OCI-LY7 (cell line): ENCODE results near the gene POLR2M. TPM values are rescaled to one million over a fixed set of nuclear protein-coding genes. Genes with fewer than 3 reads are reported as not detected.

Source experiments
- BruUV-seq: library from RNA; stranded (reverse); fragments of 400-500 nt; replicated peaks from 2 replicates; lab custom pipeline; 2021; lab: Mats Ljungman, UMichigan
- CTCF ChIA-PET: fragments of 300-600 bp; sonication (Branson Sonifier 250); formaldehyde crosslinking; loops from one replicate; lab custom pipeline; 2022; ENCODE audit warnings: antibody characterized with exemption; ENCODE audit not compliant: unreplicated experiment; lab: Charles Lee
- POLR2A ChIA-PET: fragments of 300-600 bp; sonication (Branson Sonifier 250); formaldehyde crosslinking; loops from one replicate; lab custom pipeline; 2022; ENCODE audit warnings: antibody characterized with exemption; lab: Charles Lee
- DNase-seq: peaks from one replicate; pipeline ENCODE4 v3.0.0-alpha.2; 2015; ENCODE audit warnings: low spot score
- H2AFZ ChIP-seq: fragments of 200-600 bp; sonication (generic), shearing (Covaris generic); 2 replicates; pipeline ENCODE4 v1.6.1; 2014; ENCODE audit warnings: mild to moderate bottlenecking, antibody characterized with exemption, low read length, moderate library complexity
- H3K27ac ChIP-seq: fragments of 200-600 bp; sonication (generic); 2 replicates; pipeline ENCODE4 v1.5.1; 2014; ENCODE audit warnings: mixed run types, low read depth, mild to moderate bottlenecking, moderate library complexity, low read length, inconsistent platforms; ENCODE audit not compliant: poor library complexity, severe bottlenecking
- H3K36me3 ChIP-seq: fragments of 200-600 bp; sonication (generic); 2 replicates; pipeline ENCODE4 v1.6.1; 2014; ENCODE audit warnings: mild to moderate bottlenecking, antibody characterized with exemption, low read length, moderate library complexity, mixed read lengths; ENCODE audit not compliant: insufficient read depth
- H3K4me1 ChIP-seq: fragments of 200-600 bp; sonication (generic); 2 replicates; pipeline ENCODE4 v1.5.1; 2014; ENCODE audit warnings: mild to moderate bottlenecking, low read length; ENCODE audit not compliant: insufficient read depth, poor library complexity, severe bottlenecking
- H3K4me2 ChIP-seq: fragments of 200-600 bp; sonication (generic); 2 replicates; pipeline ENCODE4 v1.6.1; 2014; ENCODE audit warnings: mild to moderate bottlenecking, low read length
- H3K4me3 ChIP-seq: fragments of 200-600 bp; sonication (generic); 2 replicates; pipeline ENCODE4 v1.5.1; 2014; ENCODE audit warnings: mild to moderate bottlenecking, low read depth, low read length; ENCODE audit not compliant: poor library complexity, severe bottlenecking
- H3K79me2 ChIP-seq: fragments of 200-600 bp; sonication (generic); 2 replicates; pipeline ENCODE4 v1.6.1; 2016; ENCODE audit warnings: low read depth, mild to moderate bottlenecking, low read length, moderate library complexity, mixed read lengths; ENCODE audit not compliant: insufficient read depth
- H3K9me2 ChIP-seq: fragments of 200-600 bp; sonication (generic); 2 replicates; pipeline ENCODE4 v1.6.1; 2016; ENCODE audit warnings: mild to moderate bottlenecking, low read length, mixed read lengths; ENCODE audit not compliant: insufficient read depth
- H3K9me3 ChIP-seq: fragments of 200-600 bp; sonication (generic); 2 replicates; pipeline ENCODE4 v1.6.1; 2014; ENCODE audit warnings: mild to moderate bottlenecking, mixed run types, low read length, mixed read lengths
- H4K20me1 ChIP-seq: fragments of 200-600 bp; sonication (generic); 2 replicates; pipeline ENCODE4 v1.6.1; 2014; ENCODE audit warnings: mild to moderate bottlenecking, antibody characterized with exemption, low read length, moderate library complexity, mixed read lengths; ENCODE audit not compliant: insufficient read depth
- CTCF ChIP-seq: fragments of 200-600 bp; sonication (generic); conservative IDR thresholded peaks from 2 replicates; pipeline ENCODE4 v1.5.1; 2014; ENCODE audit warnings: mild to moderate bottlenecking, antibody characterized with exemption, low read length, moderate library complexity, mixed read lengths
- EZH2phosphoT487 ChIP-seq: fragments of 200-600 bp; sonication (generic); IDR thresholded peaks from 2 replicates; pipeline ENCODE4 v1.6.1; 2018; ENCODE audit warnings: low read depth, borderline replicate concordance, mild to moderate bottlenecking, mixed run types, antibody characterized with exemption, low read length, moderate library complexity, mixed read lengths
- intact Hi-C: fragments of 100-400 bp; cut with micrococcal nuclease; formaldehyde crosslinking; loops from one replicate; pipeline ENCODE4 v1.10.0; 2022; ENCODE audit not compliant: unreplicated experiment
- total RNA-seq, 2 experiments: library from RNA; depleted of rRNA in 1 of 2; stranded (reverse); fragments of >200 nt in 1 of 2; shearing (Covaris generic) in 1 of 2; gene quantifications; 2 replicates each; pipeline ENCODE4 v1.2.3, GENCODE V29; 2014 to 2022

POLR2M gene
- total RNA-seq, 2 experiments from 2014 or later, result 77.6 to 154 TPM

- TF ChIP-seq EZH2phosphoT487 (no peak), CTCF (no peak)
- POLR2A ChIA-PET, result no interaction called here
Measured at GRCh38 chr15:57684491-57685151, 21.9 kb upstream of the POLR2M start.

GRCh38 chr15:57685306-57686095, 21.0 kb upstream of the POLR2M start:
- Histone ChIP-seq H3K4me1 (no peaks in the 10 kb centered on the region), H3K79me2 (no peaks in the 10 kb centered on the region), H3K4me2 (no peak overlapping the region), H4K20me1 (no peaks in the 10 kb centered on the region), H3K4me3 (no peak overlapping the region), H2AFZ (no peak overlapping the region), H3K36me3 (no peaks in the 10 kb centered on the region), H3K9me3 (no peaks in the 10 kb centered on the region), H3K9me2 (no peaks in the 10 kb centered on the region), H3K27ac (no peak overlapping the region)
- ChIA-PET POLR2A (no interaction called here), CTCF (no interaction called here)
- BruUV-seq, result no TSS peak
- intact Hi-C loops, result no loop called here
- DNase-seq, result no peak
- TF ChIP-seq CTCF (no peak), EZH2phosphoT487 (no peak)

More at GRCh38 chr15:57684491-57685151, 21.9 kb upstream of the POLR2M start:
- H3K36me3 ChIP-seq, result no peaks in the 10 kb centered on the region
- H2AFZ ChIP-seq, result no peak overlapping the region
- H3K4me1 ChIP-seq, result no peaks in the 10 kb centered on the region
- no peak overlapping the region for H3K27ac ChIP-seq
- CTCF ChIA-PET, result no interaction called here
- H3K79me2 ChIP-seq, result no peaks in the 10 kb centered on the region
- intact Hi-C loops, result no loop called here
- BruUV-seq, result no TSS peak
- H4K20me1 ChIP-seq, result no peaks in the 10 kb centered on the region
- no peak overlapping the region for H3K4me3 ChIP-seq
- no peak overlapping the region for H3K4me2 ChIP-seq
- no peaks in the 10 kb centered on the region for H3K9me2 ChIP-seq
- no peaks in the 10 kb centered on the region for H3K9me3 ChIP-seq
- DNase-seq, result no peak

GRCh38 chr15:57686657-57687056, 19.9 kb upstream of the POLR2M start:
- ChIA-PET POLR2A (no interaction called here), CTCF (no interaction called here)
- TF ChIP-seq CTCF (no peak), EZH2phosphoT487 (no peak)
- no peak for DNase-seq
- Histone ChIP-seq H3K36me3 (no peaks in the 10 kb centered on the region), H4K20me1 (no peaks in the 10 kb centered on the region), H3K27ac (no peak overlapping the region), H3K9me3 (no peaks in the 10 kb centered on the region), H3K9me2 (no peaks in the 10 kb centered on the region), H3K4me2 (no peak overlapping the region), H2AFZ (no peak overlapping the region), H3K79me2 (no peaks in the 10 kb centered on the region), H3K4me3 (no peak overlapping the region), H3K4me1 (no peaks in the 10 kb centered on the region)
- no TSS peak for BruUV-seq
- intact Hi-C loops, result no loop called here
